GM21528 (cell line): ENCODE data around the gene CMTM6.
"Not testable (repeated sequence)": the region's sequence is repeated elsewhere in the genome, so short reads cannot be mapped to it uniquely, and the experiment has no call there.

ENCODE experiments used
- ATAC-seq: cut with Tn5 transposase; IDR thresholded peaks from one replicate; pipeline ENCODE4 v1.9.1; 2021; ENCODE audit warnings: mild to moderate bottlenecking, moderate library complexity; ENCODE audit not compliant: unreplicated experiment, low FRiP score

CMTM6 gene

GRCh38 chr3:32470362-32470761 lies 32.3 kb downstream of the CMTM6 start:
- ATAC-seq: no peak

DNA sequence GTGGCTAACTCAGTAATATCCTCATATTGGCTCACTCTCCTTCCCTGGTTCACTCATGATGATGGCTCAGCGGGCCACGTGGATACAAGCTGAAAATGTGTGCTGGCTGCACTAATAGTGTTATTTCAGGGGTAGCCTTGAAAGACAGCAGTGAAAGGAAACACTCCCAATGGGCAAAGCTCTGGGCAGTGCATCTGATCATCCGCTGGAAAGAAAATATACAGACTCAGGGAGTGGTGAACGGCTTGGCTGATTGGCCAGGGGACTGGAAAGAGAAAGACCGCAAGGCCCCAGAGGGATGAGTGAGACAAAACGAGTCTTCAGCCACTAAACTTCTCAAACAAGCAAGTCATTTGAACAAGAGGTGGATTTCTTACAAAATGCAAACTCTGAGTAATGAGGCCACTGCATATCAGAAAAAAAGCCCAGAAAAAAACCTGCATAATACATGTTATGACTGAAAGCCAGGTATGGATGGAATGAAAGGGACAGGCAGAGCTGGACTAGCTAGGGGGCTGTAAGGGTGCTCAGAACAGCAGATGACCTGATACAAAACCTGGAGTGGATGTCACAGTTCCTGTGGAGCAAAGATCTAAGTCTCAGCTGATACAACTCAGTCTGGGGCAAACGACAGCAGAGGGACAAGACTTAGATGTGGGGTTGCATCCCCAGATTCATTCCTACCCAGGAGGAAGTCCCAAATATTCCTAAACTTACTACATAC lies 33.3 kb downstream of the CMTM6 start:
- ATAC-seq: peak; percentile 24

GRCh38 chr3:32467333-32468070 lies 35.1 kb downstream of the CMTM6 start:
- peak; percentile 69 for ATAC-seq

DNA sequence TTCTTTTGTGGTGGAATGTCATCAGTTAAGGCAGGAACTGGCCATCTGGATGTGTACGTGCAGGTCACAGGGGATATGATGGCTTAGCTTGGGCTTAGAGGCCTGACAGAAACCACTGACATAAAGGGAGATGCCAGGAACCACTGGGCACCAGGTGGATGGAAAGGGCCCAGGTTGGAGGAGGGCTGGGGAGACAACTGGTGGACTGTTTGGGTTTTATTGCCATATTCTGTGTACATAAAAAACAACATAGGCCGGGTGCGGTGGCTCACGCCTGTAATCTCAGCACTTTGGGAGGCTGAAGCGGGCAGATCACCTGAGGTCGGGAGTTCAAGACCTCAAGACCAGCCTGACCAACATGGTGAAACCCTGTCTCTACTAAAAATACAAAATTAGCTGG lies 35.8 kb downstream of the CMTM6 start:
- not testable (repeated sequence) for ATAC-seq

- ATAC-seq: not testable (repeated sequence)
Measured at GRCh38 chr3:32464726-32465125, 37.9 kb downstream of the CMTM6 start.

DNA sequence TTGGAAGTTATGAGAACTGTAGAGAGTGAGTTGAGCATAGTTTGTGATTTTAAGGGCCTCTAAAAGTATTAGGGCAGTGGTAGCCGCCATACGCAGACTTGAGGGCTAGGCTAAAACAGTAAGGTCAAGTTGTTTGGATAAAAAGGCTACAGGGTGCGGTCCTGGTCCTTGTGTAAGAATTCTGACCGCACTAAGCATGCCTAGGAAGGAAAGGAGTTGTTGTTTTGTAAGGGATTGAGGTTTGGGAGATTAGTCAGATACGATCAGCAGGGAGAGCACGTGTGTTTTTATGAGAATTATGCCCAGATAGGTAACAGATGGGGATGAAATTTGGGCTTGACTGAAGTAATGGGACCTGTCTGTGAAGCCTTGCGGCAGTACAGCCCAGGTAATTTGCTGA lies 39.2 kb downstream of the CMTM6 start:
- not testable (repeated sequence) for ATAC-seq

DNA sequence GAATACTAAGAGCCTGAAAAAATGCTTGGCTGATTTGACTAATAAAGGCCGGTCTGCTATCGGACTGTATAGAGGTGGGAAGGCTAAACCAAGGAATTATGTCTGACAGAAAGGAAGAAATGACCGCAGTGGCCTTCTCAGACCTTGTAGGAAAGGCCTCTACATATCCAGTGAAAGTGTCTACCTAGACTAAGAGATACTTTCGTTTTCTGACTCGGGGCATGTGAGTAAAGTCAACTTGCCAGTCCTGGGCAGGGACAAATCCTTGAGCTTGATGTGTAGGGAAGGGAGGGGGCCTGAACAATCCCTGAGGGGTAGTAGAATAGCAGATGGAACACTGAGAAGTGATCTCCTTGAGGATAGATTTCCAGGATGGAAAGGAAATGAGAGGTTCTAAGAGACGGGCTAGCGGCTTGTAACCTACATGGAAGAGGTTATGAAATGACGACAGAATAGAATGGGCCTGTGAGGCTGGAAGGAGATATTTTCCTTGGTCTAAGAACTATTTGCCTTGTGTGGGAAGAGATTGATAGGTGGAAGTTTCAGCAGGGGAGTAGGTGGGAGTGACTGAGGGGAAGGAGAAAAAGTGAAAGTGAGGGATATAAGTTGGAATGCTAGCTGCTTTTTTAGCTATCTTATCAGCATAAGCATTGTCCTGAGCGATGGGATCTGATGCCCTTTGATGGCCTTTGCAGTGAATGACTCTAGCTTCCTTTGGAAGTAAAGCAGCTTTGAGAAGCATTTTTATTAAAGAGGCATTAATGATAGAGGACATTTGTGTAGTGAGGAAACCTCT lies 40.3 kb downstream of the CMTM6 start:
- not testable (repeated sequence) for ATAC-seq

GRCh38 chr3:32460817-32461496 lies 41.7 kb downstream of the CMTM6 start:
- not testable (repeated sequence) for ATAC-seq

- ATAC-seq: peak; percentile 94
Measured at GRCh38 chr3:32460031-32460749, 42.5 kb downstream of the CMTM6 start.

DNA sequence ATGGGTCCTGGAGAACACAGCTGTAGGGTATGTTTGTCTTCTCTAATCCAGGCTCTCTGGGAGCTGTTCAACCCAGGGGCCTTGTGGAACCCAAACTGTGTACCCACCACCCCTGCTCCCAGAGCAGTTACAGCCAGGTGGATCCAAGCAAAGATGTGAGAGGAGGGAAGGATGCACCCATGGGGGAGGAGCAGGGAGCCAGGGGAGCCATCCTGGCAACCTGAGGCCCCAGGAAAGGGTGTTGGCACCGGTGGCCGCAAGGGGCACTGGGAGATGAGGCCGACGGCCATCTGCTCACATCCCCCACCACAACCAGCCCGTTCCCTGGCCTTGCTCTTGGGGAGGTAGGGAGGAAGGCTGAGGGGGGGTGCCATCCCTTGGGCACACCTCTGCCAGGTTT lies 43.2 kb downstream of the CMTM6 start:
- no peak for ATAC-seq

DNA sequence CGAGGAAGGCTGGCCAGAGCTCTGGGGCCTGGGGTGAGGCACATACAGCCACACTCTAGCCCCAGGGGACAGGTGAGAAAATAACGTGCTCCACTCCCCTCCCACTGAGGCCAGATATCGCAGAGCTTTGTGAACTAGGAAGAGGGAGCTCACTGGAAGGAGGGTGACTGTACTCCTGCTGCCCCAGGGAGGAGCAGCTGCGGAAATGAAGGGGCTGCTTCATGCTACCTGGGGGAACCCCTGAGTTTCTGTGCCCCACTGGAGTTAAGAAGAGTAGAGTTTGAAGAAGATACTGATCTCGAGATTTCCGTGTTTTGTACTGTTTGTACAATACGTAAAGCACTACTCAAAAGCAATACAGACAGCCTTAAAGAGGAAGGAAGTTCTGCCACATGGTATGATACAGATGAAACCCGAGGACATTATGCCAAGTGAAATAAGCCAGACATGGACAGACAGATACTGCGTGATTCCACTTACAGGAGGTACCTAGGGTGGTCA lies 44.6 kb downstream of the CMTM6 start:
- no peak for ATAC-seq

DNA sequence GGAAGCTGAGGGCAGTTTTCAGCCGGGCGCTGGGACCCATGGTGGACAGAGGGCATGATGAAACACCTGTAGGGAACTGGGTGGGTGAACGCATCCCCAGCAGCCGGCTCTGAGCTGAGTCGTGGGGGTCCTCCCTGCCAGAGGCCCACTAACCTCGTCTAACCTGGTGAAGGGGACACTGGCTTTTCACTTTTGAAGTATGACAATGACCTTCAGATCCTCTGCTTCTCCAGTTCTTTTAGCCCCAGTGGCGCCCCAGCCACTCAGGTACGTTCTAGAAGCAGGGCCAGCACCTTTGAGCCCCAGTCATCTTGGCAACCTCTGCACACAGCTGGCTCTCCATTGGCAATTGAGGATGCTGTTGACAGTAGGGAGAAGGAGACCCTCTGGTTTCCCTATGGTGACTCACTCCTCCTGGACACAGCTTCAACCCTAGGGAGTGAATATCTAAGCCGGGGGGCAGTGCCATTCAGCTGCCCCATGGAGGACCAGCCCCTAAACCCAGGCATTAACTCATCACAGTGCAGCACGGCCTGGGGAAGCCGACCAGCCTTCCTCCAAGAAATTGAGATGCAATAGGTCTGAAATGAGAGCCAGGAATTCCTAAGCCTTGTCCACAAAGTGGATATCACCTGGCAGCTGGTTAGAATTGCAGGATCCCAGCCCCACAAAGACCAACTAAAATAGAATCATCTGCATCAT lies 46.1 kb downstream of the CMTM6 start:
- ATAC-seq: no peak

DNA sequence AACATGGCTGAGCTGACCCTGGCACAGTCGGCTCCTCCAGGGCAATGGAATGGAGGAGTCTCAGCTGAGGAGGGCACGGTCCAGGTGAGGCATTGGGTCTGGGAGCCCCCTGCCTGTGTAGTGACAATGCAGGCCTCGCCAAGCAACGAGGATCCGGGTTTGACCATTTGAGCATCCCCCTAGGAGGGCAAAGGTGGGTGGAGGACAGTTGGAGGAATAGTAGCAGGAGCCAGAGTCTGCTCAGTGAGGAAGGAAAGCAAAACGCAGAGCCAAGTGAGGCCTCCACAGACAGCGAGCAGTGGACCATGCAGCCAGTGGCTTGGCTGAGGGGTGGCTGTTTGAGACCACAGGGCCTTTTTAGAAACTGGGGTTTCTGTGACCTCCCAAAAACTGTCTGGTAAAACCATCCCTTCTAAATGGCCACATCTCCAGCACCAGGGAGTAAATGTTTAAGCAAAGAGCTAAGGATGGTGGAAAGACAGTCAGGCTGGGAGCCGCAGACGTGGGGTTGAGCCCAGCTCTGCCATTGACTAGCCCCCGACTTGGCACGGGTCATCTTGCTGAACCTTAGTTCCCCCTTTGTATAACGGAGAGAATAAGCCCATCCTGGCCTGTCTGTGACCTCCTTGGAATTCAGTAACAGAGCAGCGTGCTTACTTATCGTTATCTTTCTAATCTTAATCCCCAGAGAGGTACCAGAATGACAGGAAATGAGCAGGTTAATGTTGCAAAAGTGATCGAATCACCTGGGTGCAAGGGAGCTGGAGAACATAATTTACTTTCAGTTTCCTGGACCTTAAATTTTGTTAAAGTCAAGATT lies 46.8 kb downstream of the CMTM6 start:
- ATAC-seq: no peak

GRCh38 chr3:32454731-32455608 lies 47.7 kb downstream of the CMTM6 start:
- no peak for ATAC-seq

GRCh38 chr3:32454111-32454510 lies 48.5 kb downstream of the CMTM6 start:
- ATAC-seq: no peak

DNA sequence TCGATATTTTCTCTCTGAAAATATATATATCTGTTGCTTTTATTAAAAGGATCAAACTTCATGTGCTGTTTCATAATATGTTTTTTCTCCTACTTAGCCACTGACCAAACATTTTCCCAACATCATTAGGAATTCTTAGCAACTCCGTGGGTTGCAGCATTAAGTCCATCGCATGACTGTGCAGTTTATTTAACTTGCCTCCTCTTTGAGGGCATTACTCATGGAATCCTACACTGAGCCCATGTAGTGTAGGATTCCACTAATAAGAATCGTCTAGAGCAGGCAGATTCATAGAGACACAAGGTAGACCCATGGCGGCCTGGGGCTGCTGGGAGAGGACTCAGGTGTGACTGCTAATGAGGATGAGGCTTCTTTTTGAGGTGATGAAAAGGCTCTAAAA lies 49.3 kb downstream of the CMTM6 start:
- ATAC-seq: no peak

DNA sequence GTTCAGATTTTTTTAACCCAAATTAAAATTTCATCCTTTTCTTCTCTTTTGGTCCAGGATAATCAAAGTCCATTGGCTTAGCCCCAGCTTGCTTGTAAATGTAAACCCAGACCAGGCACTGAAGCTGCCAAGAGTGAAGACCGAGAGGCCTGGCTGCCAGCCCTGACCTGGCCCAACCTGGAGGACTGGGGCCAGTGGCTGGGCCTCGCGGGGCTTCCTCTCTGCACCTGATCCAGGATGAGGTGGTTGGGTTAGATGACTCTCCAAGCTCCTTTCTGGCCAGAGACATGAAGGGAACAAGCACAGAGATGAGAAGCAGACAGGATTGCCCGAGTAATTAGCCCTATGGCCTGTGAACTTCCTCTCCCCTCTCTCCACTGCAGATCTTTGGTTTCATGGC lies 50.6 kb downstream of the CMTM6 start:
- no peak for ATAC-seq
